GM18907 (cell line): ENCODE results near the gene TMEM89.
A peak's percentile ranks its signal among the peaks of the same experiment; 100 is the strongest.

ENCODE experiments used
- ATAC-seq: cut with Tn5 transposase; IDR thresholded peaks from one replicate; pipeline ENCODE4 v1.9.1; 2021; ENCODE audit warnings: mild to moderate bottlenecking, moderate library complexity; ENCODE audit not compliant: unreplicated experiment

TMEM89 gene

DNA sequence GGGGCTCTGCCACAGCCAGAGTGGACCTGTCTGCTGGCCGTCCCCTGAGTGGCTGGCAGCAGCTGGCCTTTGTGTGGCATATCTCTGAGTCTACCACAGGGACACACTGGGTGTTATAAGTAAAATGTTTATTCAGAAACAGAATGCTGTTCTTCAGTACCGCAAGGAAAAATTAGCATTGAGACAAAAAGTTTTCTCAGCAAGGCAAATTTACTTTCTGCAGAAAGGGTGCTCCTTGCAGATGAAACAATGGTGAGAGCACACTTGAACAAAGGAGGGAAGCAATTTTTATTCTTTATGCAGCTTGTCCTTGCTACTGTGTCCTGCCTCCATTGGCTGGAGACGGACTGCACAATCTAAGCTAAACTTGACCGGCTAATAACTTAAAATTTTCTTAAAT lies 4.0 kb downstream of the TMEM89 start:
- ATAC-seq, result no peak

GRCh38 chr3:48614044-48614443 lies 7.5 kb downstream of the TMEM89 start:
- ATAC-seq, result no peak

GRCh38 chr3:48612309-48612708 lies 9.3 kb downstream of the TMEM89 start:
- no peak for ATAC-seq

- ATAC-seq, result peak; percentile 91
Measured at GRCh38 chr3:48609088-48610005, 12.2 kb downstream of the TMEM89 start, which contains the start of gene UQCRC1. Gene UQCRC1, minus strand, starts transcription at chr3:48609646. Its CDS starts 26 bp downstream, at chr3:48609620.

GRCh38 chr3:48607519-48607918 lies 14.1 kb downstream of the TMEM89 start:
- ATAC-seq, result no peak

DNA sequence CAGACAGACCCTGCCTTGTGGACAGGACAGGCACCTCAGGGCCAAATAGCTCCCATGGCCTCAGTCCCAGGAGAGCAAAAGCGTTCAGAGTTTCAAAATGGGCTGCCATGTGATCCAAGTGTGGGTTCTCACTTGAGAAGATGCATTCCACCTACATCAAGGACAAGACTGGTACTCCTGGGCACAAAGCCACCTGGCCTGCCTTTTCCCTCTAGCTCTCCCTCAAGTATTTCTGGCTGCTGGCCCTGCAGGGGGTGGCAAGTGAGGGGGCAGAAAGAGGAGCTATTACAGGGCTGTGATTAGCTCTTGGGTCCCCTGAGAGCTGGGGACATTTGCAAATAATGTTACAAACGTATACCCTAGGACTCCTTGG lies 20.0 kb downstream of the TMEM89 start:
- ATAC-seq, result no peak

- ATAC-seq, result no peak
Measured at GRCh38 chr3:48600711-48601621, 20.6 kb downstream of the TMEM89 start.

- no peak for ATAC-seq
Measured at GRCh38 chr3:48599509-48600285, 21.9 kb downstream of the TMEM89 start.

- ATAC-seq, result no peak
Measured at GRCh38 chr3:48599077-48599501, 22.5 kb downstream of the TMEM89 start.

GRCh38 chr3:48598323-48599076 lies 23.1 kb downstream of the TMEM89 start:
- no peak for ATAC-seq

DNA sequence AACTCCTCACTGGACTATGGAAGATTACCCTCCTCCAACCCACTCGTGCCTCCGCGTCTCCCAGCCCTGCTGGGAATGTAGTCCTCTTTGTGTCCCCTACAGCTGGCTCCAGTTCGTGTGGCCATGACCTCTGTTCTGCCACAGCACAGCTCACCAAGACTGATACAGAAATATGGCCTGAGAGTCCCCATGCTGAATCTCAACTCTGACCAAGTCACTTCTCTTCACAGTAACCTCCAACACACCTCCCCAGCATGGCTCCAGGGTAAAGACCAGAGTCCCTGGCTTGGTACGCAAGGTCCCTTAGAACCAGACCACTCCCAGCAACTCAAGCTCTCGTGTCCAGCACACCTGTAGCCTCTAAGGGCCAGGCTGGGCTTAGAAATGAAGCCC lies 24.2 kb downstream of the TMEM89 start:
- no peak for ATAC-seq

DNA sequence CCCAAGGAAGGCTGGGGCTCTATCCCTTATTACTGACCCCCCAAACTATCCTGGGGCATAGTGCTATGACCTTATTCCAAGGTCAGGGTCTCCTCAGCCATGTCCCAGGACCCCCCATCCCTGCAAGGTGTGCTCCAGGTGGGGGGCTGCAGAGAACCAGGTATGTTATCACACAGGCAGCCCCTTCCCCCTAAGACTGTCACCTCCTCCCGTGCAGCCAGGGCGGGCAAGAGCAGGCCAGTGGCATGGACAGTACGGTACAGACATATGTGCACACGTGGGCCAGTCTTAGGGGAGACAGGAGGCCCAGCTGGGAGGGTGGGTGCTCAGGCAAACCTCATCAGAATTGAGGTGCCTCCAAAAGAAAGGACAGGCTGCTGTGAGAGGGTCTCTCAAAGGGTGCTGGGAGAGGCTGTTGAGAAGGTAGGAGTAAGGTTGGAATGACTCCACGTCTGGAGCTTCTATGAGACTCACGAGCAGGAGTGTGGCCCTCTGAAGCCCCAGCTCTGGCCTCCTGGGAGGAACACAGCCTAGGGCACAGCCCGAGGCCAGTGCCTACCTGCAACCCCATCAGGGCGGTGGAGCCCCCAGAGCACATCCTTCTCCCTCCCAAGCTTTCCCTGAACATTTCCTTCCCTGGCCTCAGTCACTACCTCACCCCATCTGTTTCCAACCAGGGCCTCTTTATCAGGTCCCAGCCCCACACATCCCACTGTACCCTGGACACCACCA lies 24.7 kb downstream of the TMEM89 start:
- no peak for ATAC-seq

DNA sequence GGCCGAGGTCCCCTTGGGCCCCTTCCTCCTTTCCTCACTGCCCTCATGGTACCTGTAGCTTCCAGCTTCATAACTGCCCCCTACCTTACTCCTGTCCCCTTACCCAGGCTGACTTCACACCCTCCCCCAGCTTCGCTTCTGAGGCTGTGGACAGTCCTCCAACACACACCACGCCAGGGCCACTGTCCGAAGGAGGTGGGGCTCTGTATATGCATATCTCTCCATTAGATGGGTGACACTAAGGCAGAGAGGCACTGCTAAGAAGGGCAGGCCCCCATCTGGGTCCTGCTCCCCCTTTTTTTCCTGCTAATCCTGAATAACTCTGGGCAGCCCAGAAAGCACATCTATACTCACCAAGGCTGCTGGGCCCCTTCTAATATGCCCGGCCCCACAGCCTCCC lies 25.4 kb downstream of the TMEM89 start:
- no peak for ATAC-seq

DNA sequence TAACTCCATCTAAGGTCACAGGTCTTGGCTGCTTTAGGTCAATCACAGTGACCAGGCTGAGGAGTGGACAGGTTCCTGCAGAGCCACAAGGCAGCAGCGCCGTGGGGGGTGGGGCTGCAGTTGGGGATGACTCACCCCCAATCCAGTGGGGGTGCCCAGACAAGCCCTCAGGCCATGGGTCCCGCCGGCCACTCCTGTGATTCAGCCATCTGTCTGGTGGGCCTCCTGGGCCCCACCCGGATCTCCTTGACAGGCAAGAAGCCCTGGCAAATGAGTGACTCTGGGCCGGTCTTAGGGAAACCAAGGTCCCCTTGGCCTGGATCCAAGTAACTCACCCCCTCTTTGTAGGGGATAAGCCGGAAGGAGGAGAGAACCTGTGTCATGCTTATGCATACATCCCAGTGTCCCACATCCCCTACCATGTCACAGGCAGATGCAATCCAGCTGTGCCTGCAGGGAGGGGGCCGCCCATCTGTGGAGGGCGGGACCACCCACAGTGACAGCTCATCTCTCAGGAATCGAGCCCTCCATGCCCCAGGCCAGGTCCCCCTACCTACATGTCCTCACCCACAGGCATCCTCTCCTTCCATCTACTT lies 25.9 kb downstream of the TMEM89 start:
- ATAC-seq, result no peak

GRCh38 chr3:48595075-48595525 lies 26.5 kb downstream of the TMEM89 start, which contains the start of gene COL7A1:
Gene COL7A1, minus strand, starts transcription at chr3:48595329. Its CDS starts 170 bp downstream, at chr3:48595159.
- ATAC-seq, result no peak

DNA sequence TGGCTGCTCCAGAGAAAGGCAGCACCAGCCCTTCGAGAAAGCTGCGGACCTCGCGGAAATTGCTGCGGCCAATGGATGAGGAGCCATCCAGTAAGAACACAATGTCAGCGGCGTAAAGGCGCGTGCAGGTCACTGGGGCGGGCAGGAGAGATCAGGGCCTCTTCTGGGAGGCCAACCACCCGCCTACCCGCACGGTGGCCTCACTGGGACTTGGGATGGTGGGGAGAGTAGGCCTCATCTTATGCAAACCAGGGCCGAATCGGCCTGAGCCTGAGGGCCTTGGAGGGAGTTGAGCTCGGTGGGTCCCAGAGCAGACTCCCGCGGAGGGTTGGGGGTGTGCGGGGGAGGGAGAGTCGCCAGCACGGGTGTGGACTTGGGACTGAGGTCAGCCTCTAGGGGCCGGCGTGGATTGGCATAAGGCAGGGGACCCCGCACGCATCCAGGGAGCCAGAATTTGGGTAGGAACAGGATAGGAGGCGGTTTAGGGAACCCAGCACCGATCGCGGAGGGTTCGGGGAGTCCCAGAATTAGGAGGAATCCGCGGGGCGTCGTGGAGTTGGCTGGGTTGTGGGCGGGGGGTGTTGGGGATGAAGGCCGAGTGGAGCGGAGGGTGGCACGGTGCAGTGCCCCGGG lies 27.0 kb downstream of the TMEM89 start:
- ATAC-seq, result no peak

DNA sequence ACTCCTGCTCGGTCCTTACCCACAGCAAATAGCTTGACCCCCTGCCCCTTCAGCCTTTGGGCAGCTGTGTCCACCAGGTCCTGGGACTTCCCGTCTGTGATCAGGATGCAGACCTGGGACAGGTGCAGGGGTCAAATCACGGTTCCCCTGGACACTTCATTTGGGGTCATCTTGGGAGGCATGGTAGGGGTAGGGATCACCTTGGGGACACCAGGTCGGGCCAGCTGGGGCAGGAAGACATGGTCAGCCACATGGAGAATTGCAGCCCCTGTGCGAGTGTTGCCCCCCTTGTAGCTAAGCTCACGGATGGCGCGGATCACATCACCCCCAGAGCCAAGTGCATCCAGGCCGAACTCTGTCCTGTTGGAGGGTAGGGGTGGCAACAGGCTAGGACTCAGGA lies 28.2 kb downstream of the TMEM89 start:
- no peak for ATAC-seq

DNA sequence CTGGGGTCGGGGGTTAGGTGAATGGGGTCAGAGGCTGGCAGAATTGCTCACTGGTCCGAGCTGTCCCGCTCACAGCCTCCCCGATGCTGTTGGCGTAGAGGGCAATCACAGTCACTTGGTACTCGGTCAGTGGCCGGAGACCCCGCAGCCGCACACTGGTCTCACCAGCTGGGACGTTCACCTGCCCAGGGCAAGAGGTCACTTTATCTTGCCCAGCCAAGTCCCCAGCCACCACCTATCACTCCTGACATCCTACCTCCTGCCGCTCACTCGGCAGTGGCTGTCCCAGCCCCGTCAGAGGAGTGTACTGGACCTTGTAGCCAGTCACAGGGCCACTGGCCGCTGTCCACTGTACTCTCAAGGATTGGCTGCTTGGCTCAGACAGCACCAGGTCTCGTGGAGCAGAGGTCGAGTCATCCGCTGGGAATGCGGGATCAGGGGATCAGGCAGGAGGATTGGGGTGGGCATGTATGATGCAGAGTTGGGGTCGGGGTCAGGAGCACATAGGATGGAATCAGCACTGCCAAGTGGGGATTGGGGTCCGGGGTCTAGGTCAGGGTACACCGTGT lies 29.0 kb downstream of the TMEM89 start:
- ATAC-seq, result no peak
